MM.1S (cell line): ENCODE measurements around the gene PDE1A.

Source experiments
- CTCF ChIP-seq: fragments of 300-600 bp; sonication (generic); IDR thresholded peaks from 2 replicates; pipeline ENCODE4 v1.5.1; 2016; ENCODE audit warnings: antibody characterized with exemption, low read length, mixed read lengths
- EZH2 ChIP-seq: fragments of 300-600 bp; sonication (generic); optimal IDR thresholded peaks from 2 replicates; pipeline ENCODE3; 2017; ENCODE audit warnings: low read depth, mild to moderate bottlenecking, antibody characterized with exemption, low read length, mixed read lengths

- TF ChIP-seq EZH2 (no peak), CTCF (no peak)
Observed at GRCh38 chr2:182406221-182406620, 20.6 kb downstream of the PDE1A start.
